Tongue (tissue), 2 donors: ENCODE data around the gene ELP4. TPM values are rescaled to one million over a fixed set of nuclear protein-coding genes. Genes with fewer than 3 reads are reported as not detected.

Source experiments
- DNase-seq: peaks from one replicate; pipeline ENCODE4 v3.0.0-alpha.2; 2015
- total RNA-seq: library from RNA; depleted of rRNA; stranded (reverse); fragments of >200 nt; gene quantifications from one replicate; pipeline ENCODE4 v1.2.3, GENCODE V29; 2014

ELP4 gene
- total RNA-seq, 1 donor from 2014 or later: 41.7 TPM

GRCh38 chr11:31780078-31780477 lies 270.5 kb downstream of the ELP4 start:
- DNase-seq: no peak

GRCh38 chr11:31780480-31780971 lies 271.0 kb downstream of the ELP4 start:
- DNase-seq: no peak

- no peak for DNase-seq
These were observed 272.7 kb downstream of the ELP4 start for GRCh38 chr11:31782257-31782656.

- DNase-seq: no peak
These were observed 273.7 kb downstream of the ELP4 start for GRCh38 chr11:31783252-31783651.

- DNase-seq: no peak
These were observed 275.0 kb downstream of the ELP4 start for GRCh38 chr11:31784611-31785010.

- DNase-seq: no peak
These were observed 277.6 kb downstream of the ELP4 start for GRCh38 chr11:31786996-31787685.

- no peak for DNase-seq
These were observed 278.5 kb downstream of the ELP4 start for GRCh38 chr11:31788085-31788484.

- no peak for DNase-seq
These were observed 281.1 kb downstream of the ELP4 start for GRCh38 chr11:31790649-31791048.

GRCh38 chr11:31792036-31792435 lies 282.5 kb downstream of the ELP4 start:
- DNase-seq: no peak

GRCh38 chr11:31792456-31792855 lies 282.9 kb downstream of the ELP4 start:
- no peak for DNase-seq

- no peak for DNase-seq
These were observed 283.7 kb downstream of the ELP4 start for GRCh38 chr11:31793264-31793663.

- DNase-seq: no peak
These were observed 285.0 kb downstream of the ELP4 start for GRCh38 chr11:31794548-31794947.

- DNase-seq: no peak
These were observed 286.3 kb downstream of the ELP4 start for GRCh38 chr11:31795706-31796498.

- DNase-seq: no peak
These were observed 287.1 kb downstream of the ELP4 start for GRCh38 chr11:31796499-31797189.

- DNase-seq: no peak
These were observed 287.9 kb downstream of the ELP4 start for GRCh38 chr11:31797190-31798056.

- no peak for DNase-seq
These were observed 288.5 kb downstream of the ELP4 start for GRCh38 chr11:31798057-31798553.

- DNase-seq: no peak
These were observed 289.2 kb downstream of the ELP4 start for GRCh38 chr11:31798554-31799434.

GRCh38 chr11:31799435-31800397 lies 290.1 kb downstream of the ELP4 start:
- no peak for DNase-seq
